Measurements from ENCODE around the gene TRIP13. TPM values are rescaled to one million over a fixed set of nuclear protein-coding genes. Genes with fewer than 3 reads are reported as not detected.

The TRIP13 gene
- total RNA-seq, 1 donor from 2014 or later = 12.5 TPM

Other genes with a start within 250 kb of the TRIP13 start
- gene TPPP, start 199.5 kb upstream of the TRIP13 start, total RNA-seq = 3.3 TPM
- gene ZDHHC11B, start 108.2 kb upstream of the TRIP13 start, total RNA-seq = 7.0 TPM
- gene ZDHHC11, start 41.9 kb upstream of the TRIP13 start, total RNA-seq = 11.2 TPM
- gene BRD9, start 83 bp upstream of the TRIP13 start, total RNA-seq = 21.2 TPM
- gene NKD2, start 115.9 kb downstream of the TRIP13 start, total RNA-seq = 1.1 TPM
- gene SLC12A7, start 219.2 kb downstream of the TRIP13 start, total RNA-seq = 3.0 TPM

All from esophagus mucosa (tissue), 1 donor.